HG02642 (cell line): ENCODE measurements around the gene CFAP97D1.
"Not testable (repeated sequence)": the region's sequence is repeated elsewhere in the genome, so short reads cannot be mapped to it uniquely, and the experiment has no call there.

Experiments used
- ATAC-seq: cut with Tn5 transposase; IDR thresholded peaks from one replicate; pipeline ENCODE4 v1.9.1; 2021; ENCODE audit warnings: mild to moderate bottlenecking; ENCODE audit not compliant: unreplicated experiment, poor library complexity

The CFAP97D1 gene

DNA sequence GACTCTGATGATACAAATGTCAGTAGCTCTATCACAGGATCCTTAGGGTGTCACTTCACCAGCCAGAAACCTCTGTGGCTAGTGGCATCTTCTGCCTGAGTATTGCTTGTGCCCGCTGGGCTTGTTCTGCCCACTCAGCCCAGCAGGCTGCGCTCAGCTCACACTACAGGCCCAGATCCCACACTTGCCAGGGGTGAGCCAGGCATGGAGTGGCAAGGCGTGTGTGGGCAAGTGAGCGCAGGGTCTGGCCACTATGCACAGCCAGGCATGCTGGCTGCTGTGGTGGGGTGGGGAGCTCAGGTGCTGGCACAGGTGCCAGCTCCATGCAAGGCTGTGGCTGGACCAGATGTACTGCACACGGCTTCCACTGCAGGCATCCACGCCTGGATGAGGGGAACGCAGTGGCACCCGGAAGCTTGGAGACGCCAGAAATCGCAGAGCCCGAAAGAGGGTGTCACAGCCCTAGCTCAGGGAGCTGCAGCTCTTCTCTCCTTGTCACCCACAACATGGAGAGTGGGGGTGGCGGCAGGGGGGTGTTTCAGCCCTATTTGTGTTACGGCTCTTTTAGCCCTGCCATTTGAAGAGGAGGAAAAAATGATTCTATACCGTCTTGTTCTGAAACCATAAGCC lies 10.2 kb downstream of the CFAP97D1 start:
- no peak for ATAC-seq

DNA sequence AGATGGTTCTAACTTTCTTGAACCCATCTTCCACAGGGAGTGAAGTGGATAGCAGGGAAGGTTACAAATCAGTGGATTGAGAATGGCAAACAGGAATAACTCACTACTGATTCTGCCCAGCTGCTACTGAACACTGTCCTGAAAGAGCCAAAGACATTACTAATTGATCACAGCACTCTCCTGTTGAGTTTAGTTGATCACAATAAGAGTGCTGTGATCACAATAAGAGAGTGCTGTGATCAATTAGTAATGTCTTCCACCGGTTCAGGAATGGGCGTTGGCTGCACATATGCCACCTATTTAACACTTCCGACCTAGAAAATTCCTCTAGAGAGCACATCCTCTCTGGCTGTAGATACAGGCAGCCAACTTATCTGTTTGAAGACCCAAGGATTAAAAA lies 11.4 kb downstream of the CFAP97D1 start:
- no peak for ATAC-seq

GRCh38 chr17:43792668-43793067 lies 12.4 kb downstream of the CFAP97D1 start:
- ATAC-seq: not testable (repeated sequence)

DNA sequence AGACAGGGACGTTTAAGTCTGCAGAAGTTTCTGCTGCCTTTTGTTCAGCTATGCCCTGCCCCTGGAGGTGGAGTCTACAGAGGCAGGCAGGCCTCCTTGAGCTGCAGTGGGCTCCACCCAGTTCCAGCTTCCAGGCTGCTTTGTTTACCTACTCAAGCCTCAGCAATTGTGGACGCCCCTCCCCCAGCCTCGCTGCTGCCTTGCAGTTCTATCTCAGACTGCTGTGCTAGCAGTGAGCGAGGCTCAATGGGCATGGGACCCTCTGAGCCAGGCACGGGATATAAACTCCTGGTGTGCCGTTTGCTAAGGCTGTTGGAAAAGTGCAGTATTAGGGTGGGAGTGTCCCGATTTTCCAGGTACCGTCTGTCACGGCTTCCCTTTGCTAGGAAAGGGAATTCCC lies 17.8 kb downstream of the CFAP97D1 start:
- not testable (repeated sequence) for ATAC-seq

DNA sequence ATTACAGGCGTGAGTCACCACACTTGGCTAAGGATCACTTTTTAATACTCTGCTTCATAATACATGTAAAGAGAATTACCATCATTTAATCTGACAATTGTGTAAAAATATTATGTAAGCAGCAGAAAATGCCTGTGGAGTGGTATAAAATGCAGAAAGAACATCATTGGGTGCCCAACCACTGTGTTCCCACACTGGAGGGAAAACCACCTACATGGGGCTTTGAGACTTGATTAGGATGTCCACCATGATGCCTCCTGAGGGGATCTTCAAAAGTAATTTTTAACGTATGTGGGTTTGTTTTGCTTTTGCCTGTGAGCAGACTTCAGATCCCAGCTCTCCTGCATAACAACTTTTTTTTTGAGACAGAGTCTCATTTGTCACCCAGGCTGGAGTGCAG lies 18.8 kb downstream of the CFAP97D1 start:
- no peak for ATAC-seq

DNA sequence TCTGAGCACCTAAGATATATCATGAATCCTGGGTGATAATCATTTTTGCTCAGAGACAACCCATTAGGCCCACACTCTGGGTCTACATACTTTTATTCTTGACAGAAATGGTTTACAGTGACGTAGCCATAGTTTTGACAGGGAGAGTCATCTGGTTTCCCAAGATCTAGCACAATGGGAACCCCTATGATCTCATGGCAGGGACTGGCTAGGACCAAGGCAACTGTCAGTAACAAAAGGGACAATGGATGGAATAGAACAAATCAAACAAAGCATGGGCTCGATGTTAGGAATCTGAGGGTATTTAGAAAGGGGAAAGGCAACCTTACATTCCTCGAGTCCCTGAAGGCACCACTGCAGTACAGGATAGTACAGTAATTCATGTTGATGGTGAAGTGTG lies 20.5 kb downstream of the CFAP97D1 start:
- no peak for ATAC-seq

DNA sequence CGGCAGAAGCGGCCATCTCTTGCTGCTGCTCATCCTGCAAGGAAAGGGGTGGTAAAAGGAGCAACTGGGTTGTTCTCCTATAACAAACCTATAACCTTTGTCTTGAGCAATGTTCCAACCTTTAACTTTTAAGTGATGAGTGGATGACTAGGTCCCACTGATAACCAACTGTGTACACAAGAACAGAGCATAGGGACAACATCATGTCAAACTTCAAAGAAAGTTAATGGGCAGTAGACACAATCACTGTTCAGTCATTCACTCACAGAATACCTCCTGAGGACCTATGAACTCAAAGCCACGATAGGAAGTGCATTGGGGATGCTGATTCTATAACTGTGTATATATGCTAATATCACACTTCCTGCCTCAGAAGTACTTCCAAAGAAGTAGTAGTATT lies 21.6 kb downstream of the CFAP97D1 start:
- ATAC-seq: no peak

DNA sequence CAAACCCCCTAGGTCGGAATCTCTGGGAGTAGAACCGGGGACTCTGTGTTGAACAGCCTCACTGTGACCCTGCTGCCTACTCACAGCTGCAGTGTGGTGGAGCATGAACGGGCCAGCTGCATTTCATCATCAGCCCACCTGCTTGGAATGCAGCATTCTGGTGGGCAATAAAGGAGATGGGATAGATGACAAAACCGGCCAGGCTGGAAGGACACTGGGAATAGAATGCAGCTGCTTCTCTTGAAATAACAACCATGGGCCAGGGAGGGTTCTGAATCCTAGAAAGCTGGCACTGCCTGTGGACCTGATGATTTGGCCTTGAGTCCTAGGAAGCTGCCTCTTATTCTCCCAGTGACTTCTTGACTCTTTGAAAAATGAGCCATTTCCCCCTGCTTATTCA lies 23.5 kb downstream of the CFAP97D1 start:
- no peak for ATAC-seq

DNA sequence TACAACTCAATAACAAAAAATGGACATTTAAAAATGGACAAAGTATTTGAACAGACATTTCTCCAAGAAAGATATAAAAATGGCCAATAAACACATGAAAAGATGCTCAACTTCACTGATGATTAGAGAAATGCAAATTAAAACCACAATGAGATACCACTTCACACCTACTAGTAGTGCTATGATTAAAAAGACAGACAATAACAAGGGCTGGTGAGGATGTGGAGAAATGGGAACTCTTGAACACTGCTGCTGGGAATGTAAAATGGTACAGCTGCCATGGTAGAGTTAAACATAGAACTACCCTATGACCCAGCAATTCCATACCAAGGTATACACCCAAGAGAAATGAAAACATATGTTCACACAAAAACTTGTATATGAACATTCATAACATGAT lies 24.9 kb downstream of the CFAP97D1 start:
- ATAC-seq: no peak

DNA sequence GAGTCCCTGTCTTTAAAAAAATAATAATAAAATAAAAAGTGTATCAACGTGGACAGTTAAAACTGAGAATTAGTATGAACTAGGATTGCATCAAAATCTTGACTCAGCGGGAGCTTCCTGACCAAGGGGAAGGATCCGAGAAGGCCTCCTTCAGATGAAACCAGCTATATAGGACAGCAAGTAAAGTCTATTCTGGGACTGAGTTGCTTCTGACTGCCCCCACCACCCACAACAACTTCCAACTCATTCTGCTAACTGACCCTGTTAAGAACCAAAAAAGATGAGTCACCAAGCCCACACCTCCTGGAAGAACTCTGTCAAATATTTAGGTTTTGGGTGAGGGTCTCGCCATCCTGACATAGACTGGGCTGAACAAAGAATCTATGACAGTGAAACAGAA lies 27.8 kb downstream of the CFAP97D1 start:
- ATAC-seq: no peak

- no peak for ATAC-seq
Measured at GRCh38 chr17:43809121-43809520, 28.9 kb downstream of the CFAP97D1 start.

GRCh38 chr17:43810226-43810715 lies 30.0 kb downstream of the CFAP97D1 start:
- no peak for ATAC-seq

DNA sequence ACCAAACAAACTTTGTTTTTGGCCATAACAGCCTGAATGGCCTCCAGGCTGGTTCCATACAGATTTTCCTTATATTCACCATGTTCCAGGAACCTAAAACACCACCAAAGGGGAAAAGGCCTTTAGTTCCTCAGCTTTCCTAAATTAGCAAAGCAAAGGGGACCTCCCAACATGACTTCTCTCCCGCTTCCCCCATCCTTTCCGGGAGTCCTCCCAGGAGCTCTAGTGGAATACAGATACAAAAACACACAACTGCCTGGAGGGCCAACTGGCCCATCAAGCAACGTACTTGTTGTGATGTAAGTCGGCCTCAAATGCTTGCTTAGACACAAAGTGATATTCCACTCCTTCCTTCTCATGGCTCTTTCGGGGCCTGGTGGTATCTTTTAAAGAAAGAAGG lies 30.6 kb downstream of the CFAP97D1 start:
- no peak for ATAC-seq

DNA sequence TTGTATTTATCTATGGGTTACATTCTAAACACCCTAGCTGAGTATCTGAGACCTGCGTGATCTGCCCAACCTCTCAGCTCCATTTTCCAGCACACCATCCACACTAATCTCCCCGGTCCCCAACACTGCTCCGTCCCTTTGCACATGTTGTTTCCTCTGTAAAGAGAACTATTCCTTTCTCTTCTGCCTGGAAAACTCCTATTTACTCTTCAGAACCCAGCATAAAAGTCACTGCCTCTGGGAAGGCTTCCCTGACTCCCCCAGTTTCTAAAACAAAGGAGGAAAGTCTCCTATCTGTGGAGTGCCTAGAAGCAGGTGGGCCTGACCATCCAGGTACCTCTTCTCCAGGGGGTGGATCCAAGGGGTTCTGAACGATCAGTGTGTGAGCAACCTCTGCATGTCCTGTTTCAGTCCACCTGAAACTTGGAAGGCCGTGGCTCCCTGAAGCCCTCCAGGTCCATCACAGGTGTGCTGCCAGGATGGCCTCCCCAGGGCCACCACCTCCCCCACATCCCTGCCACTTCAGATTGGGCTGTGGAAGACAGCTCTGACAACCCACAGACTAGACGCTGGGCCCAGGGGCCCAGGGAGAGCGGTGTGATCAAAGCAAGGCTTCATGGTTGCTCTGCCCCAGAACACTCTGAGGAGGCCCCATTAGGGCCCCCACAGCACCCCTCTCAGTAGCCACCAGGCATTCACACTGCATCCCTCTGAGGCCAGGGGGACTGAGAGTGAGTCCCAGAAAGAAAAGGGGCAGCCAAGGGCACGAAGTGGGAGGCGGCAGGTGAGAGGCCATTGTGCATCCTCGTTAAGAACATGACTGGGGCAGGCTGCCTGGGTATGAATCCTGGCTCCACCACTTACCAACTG lies 32.4 kb downstream of the CFAP97D1 start:
- ATAC-seq: no peak

DNA sequence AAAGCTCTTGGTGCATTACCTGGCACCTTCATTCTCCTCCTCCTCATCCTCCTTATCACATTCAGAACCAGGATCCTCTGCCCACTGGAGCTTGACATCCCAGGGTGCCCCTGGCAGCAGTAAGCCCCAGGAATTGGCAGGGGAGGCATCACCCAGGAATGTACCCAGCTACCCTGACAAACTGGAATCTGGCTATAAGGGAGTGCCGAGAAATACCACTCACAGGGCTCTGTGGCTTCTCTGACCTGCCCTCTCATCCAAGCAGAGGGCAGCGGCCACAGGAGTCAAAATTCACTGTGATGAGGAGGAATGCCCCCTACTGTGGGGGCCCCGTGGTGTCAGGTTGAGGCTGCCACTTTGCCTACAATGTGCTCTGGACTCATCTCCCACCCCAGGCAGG lies 33.2 kb downstream of the CFAP97D1 start:
- no peak for ATAC-seq

GRCh38 chr17:43814026-43814425 lies 33.8 kb downstream of the CFAP97D1 start:
- no peak for ATAC-seq

DNA sequence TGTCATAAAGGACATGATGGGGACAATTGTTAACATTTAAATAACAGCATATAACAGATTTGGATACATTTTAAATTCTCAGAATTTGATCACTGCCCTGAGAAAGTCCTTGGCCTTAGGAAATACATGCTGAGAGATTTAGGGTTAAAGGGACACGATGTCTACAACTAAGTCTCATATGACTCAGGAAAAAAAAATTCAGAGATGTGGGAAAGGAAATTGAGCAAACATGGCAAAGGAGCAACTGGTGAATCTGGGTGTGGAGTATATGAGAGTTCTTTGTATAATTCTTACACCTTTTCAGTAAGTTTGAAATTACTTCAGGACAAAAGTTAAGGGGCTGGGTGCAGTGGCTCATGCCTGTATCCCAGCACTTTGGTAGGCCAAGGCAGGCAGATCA lies 34.5 kb downstream of the CFAP97D1 start:
- no peak for ATAC-seq

- no peak for ATAC-seq
Measured at GRCh38 chr17:43816336-43817320, 36.4 kb downstream of the CFAP97D1 start.

- ATAC-seq: no peak
Measured at GRCh38 chr17:43817826-43818225, 37.6 kb downstream of the CFAP97D1 start.

GRCh38 chr17:43818966-43819365 lies 38.7 kb downstream of the CFAP97D1 start:
- ATAC-seq: no peak

- ATAC-seq: no peak
Measured at GRCh38 chr17:43820759-43821158, 40.5 kb downstream of the CFAP97D1 start.
